Activated T-helper 2 cell treated with anti-CD3 and anti-CD28 coated beads, Interferon-gamma antibody, Interleukin-2, Interleukin-4, amounts not matched to agents 10 μg/mL and 5 μg/mL and 100 μg/mL, durations not matched to agents 14 hours and 24 hours and 36 hours (primary cell): ENCODE results near the gene AKTIP. TPM values are rescaled to one million over a fixed set of nuclear protein-coding genes. Genes with fewer than 3 reads are reported as not detected.
A peak's percentile ranks its signal among the peaks of the same experiment; 100 is the strongest.

Source experiments
- DNase-seq: peaks from one replicate; pipeline ENCODE4 v3.0.0; 2021; ENCODE audit warnings: low spot score
- H3K27ac Mint-ChIP-seq: one replicate; pipeline ENCODE4 v1.8.0; 2021; ENCODE audit warnings: mixed read lengths
- H3K27me3 Mint-ChIP-seq: one replicate; pipeline ENCODE4 v1.8.0; 2021; ENCODE audit warnings: low read depth, mixed read lengths
- H3K36me3 Mint-ChIP-seq: one replicate; pipeline ENCODE4 v1.8.0; 2021; ENCODE audit warnings: low read depth, mixed read lengths
- H3K4me1 Mint-ChIP-seq: one replicate; pipeline ENCODE4 v1.8.0; 2021; ENCODE audit warnings: low read depth, mixed read lengths
- H3K4me3 Mint-ChIP-seq: one replicate; pipeline ENCODE4 v1.8.0; 2021; ENCODE audit warnings: low read depth, mild to moderate bottlenecking, moderate library complexity, mixed read lengths
- H3K9me3 Mint-ChIP-seq: one replicate; pipeline ENCODE4 v1.8.0; 2021; ENCODE audit warnings: mixed read lengths
- intact Hi-C: fragments of 100-400 bp; cut with micrococcal nuclease; formaldehyde crosslinking; loops from one replicate; pipeline ENCODE4 v1.15.1; 2023
- total RNA-seq: library from RNA; stranded (reverse); gene quantifications from 2 replicates; pipeline ENCODE4 v1.2.3, GENCODE V29; 2022

AKTIP gene
- total RNA-seq, 1 donor from 2014 or later: 17.1 TPM

GRCh38 chr16:53446090-53446489 lies 56.9 kb downstream of the AKTIP start:
- intact Hi-C loops: no loop called here
- no peak for DNase-seq
- no peaks in the 10 kb centered on the region for H3K27me3 Mint-ChIP-seq
- H3K27ac Mint-ChIP-seq: no peak overlapping the region
- peaks cover 17% of the 10 kb centered on the region for H3K4me1 Mint-ChIP-seq
- H3K36me3 Mint-ChIP-seq: peaks cover 73% of the 10 kb centered on the region
- peaks cover 4% of the 10 kb centered on the region for H3K9me3 Mint-ChIP-seq
- no peak overlapping the region for H3K4me3 Mint-ChIP-seq

GRCh38 chr16:53445534-53445933 lies 57.5 kb downstream of the AKTIP start:
- no peaks in the 10 kb centered on the region for H3K27me3 Mint-ChIP-seq
- intact Hi-C loops: no loop called here
- peaks cover 4% of the 10 kb centered on the region for H3K9me3 Mint-ChIP-seq
- no peak overlapping the region for H3K4me3 Mint-ChIP-seq
- H3K27ac Mint-ChIP-seq: peak overlapping the region; percentile 56
- no peak for DNase-seq
- H3K4me1 Mint-ChIP-seq: peaks cover 16% of the 10 kb centered on the region
- peaks cover 79% of the 10 kb centered on the region for H3K36me3 Mint-ChIP-seq

Other genes with a start within 250 kb of the AKTIP start
- 69.5 and 69.9 TPM in 2 replicates for gene RBL2, start 68.7 kb downstream of the AKTIP start, total RNA-seq
- gene RPGRIP1L, start 200.7 kb upstream of the AKTIP start, total RNA-seq: 7.7 and 9.6 TPM in 2 replicates
- 62.1 and 62.7 TPM in 2 replicates for gene FTO, start 200.9 kb upstream of the AKTIP start, total RNA-seq